HepG2 (cell line): ENCODE measurements around the gene TRMT2A. TPM values are rescaled to one million over a fixed set of nuclear protein-coding genes. Genes with fewer than 3 reads are reported as not detected.

Source experiments
- ATRX ChIP-seq: sonication (generic); formaldehyde crosslinking; IDR thresholded peaks from 2 replicates; pipeline ENCODE4 v1.4.0; 2020; ENCODE audit warnings: missing genetic modification reagents, borderline replicate concordance
- ELF3 ChIP-seq: IDR thresholded peaks from 2 replicates; pipeline ENCODE4 v1.6.1; 2016; ENCODE audit warnings: missing genetic modification reagents, missing compliant biosample characterization
- KMT2B ChIP-seq: IDR thresholded peaks from 2 replicates; pipeline ENCODE4 v1.6.1; 2016; ENCODE audit warnings: missing genetic modification reagents, missing compliant biosample characterization
- MYC ChIP-seq: sonication (generic); formaldehyde crosslinking; IDR thresholded peaks from 2 replicates; pipeline ENCODE4 v1.9.0; 2021; ENCODE audit warnings: missing genetic modification reagents, borderline replicate concordance
- NKX3-1 ChIP-seq: sonication (generic); formaldehyde crosslinking; IDR thresholded peaks from 2 replicates; pipeline ENCODE4 v1.5.0; 2020; ENCODE audit warnings: missing genetic modification reagents
- NR3C1 ChIP-seq: sonication (generic); formaldehyde crosslinking; IDR thresholded peaks from 2 replicates; pipeline ENCODE4 v1.4.0; 2020; ENCODE audit warnings: missing genetic modification reagents
- PHB2 ChIP-seq: fragments of 450-650 bp; IDR thresholded peaks from 2 replicates; pipeline ENCODE4 v1.6.1; 2018; ENCODE audit not compliant: partially characterized antibody
- PRDM10 ChIP-seq: sonication (generic); formaldehyde crosslinking; IDR thresholded peaks from 2 replicates; pipeline ENCODE4 v1.4.0; 2020; ENCODE audit warnings: low read depth, missing genetic modification reagents
- PREB ChIP-seq: sonication (generic); formaldehyde crosslinking; IDR thresholded peaks from 2 replicates; pipeline ENCODE4 v1.4.0; 2020; ENCODE audit warnings: missing genetic modification reagents
- REST ChIP-seq, 2 experiments: IDR thresholded peaks; 2 replicates each; pipeline ENCODE4 v1.6.1; 2011 to 2012; ENCODE audit warnings: low read length in 2 of 2, borderline replicate concordance in 1 of 2, low read depth in 1 of 2, mild to moderate bottlenecking in 1 of 2, moderate library complexity in 1 of 2
- THAP11 ChIP-seq: IDR thresholded peaks from 2 replicates; pipeline ENCODE4 v1.6.1; 2016; ENCODE audit warnings: missing biosample characterization, missing genetic modification reagents
- TOPORS ChIP-seq: sonication (generic); formaldehyde crosslinking; IDR thresholded peaks from 2 replicates; pipeline ENCODE4 v1.8.0; 2023; ENCODE audit warnings: mild to moderate bottlenecking, missing genetic modification reagents
- YY1 ChIP-seq: IDR thresholded peaks from 2 replicates; pipeline ENCODE4 v1.6.1; 2011; ENCODE audit warnings: low read length, low read depth, moderate library complexity, mild to moderate bottlenecking; ENCODE audit not compliant: insufficient read depth, insufficient replicate concordance
- ZNF326 ChIP-seq: sonication (generic); formaldehyde crosslinking; IDR thresholded peaks from 2 replicates; pipeline ENCODE4 v1.4.0; 2020; ENCODE audit warnings: missing genetic modification reagents, borderline replicate concordance
- ZNF329 ChIP-seq: sonication (generic); formaldehyde crosslinking; IDR thresholded peaks from 2 replicates; pipeline ENCODE4 v1.9.0; 2021; ENCODE audit warnings: low read depth, mild to moderate bottlenecking, missing genetic modification reagents
- ZNF333 ChIP-seq: sonication (generic); formaldehyde crosslinking; IDR thresholded peaks from 2 replicates; pipeline ENCODE4 v1.4.0; 2020; ENCODE audit warnings: mild to moderate bottlenecking, missing genetic modification reagents, borderline replicate concordance
- ZNF574 ChIP-seq: sonication (generic); formaldehyde crosslinking; IDR thresholded peaks from 2 replicates; pipeline ENCODE4 v1.4.0; 2020; ENCODE audit warnings: missing genetic modification reagents
- ZSCAN25 ChIP-seq: sonication (generic); formaldehyde crosslinking; IDR thresholded peaks from 2 replicates; pipeline ENCODE4 v1.8.0; 2022; ENCODE audit warnings: mild to moderate bottlenecking, missing genetic modification reagents
- polyA plus RNA-seq, 8 experiments: library from polyadenylated mRNA; depleted of rRNA in 3 of 8; stranded (reverse) in 7 of 8; unstranded in 1 of 8; fragments of >200 nt; fragmentation: Illumina TruSeq in 4 of 8; extraction: Trizol in 4 of 8; gene quantifications; 2 replicates each; pipeline versions ENCODE4 v1.2.1 to v1.2.3, GENCODE V29; 2011 to 2016; ENCODE audit warnings: low read depth in 4 of 8, missing spikeins in 1 of 8, mixed read lengths in 1 of 8; ENCODE audit not compliant: insufficient read depth in 1 of 8
- total RNA-seq, 5 experiments: library from RNA; depleted of rRNA; stranded (reverse); fragments of >200 nt; fragmentation: Illumina TruSeq; extraction: Trizol; gene quantifications; 2 replicates each; pipeline ENCODE4 v1.2.3, GENCODE V29; 2016; ENCODE audit warnings: low read depth in 1 of 5

TRMT2A gene
- total and polyA plus RNA-seq, 2 of the 13 experiments (the other 11 are each of a cell fraction or from before 2014, with no cell fraction given) = 24.0 to 30.3 TPM

- TF ChIP-seq YY1 (peak; percentile 87), NKX3-1 (CRISPR knock-in tag) (peak; percentile 21; the same call in 1 of the 2 replicates), PRDM10 (CRISPR knock-in tag) (peak; percentile 77), PHB2 (no peak), ZNF333 (no peak), TOPORS (CRISPR knock-in tag) (peak; percentile 72), ZSCAN25 (CRISPR knock-in tag) (0 out of 2 replicates have a peak, but pooled peaks have one; percentile 44), PREB (CRISPR knock-in tag) (no peak), ZNF326 (CRISPR knock-in tag) (no peak), ZNF574 (CRISPR knock-in tag) (peak; percentile 96), MYC (CRISPR knock-in tag) (peak; percentile 86; the same call in 1 of the 2 replicates), ELF3 (CRISPR knock-in tag) (peak; percentile 85), ATRX (CRISPR knock-in tag) (no peak), THAP11 (CRISPR knock-in tag) (peak; percentile 93), KMT2B (peak; percentile 81), REST (IDR thresholded peaks at IDR 0.05; ENCODE audit: borderline replicate concordance in 1 of 2, low read depth in 1 of 2, low read length in 2 of 2) (peak in 1 of 2 experiments; percentile 52; a peak in 1 of 4 replicates), NR3C1 (CRISPR knock-in tag) (no peak), ZNF329 (no peak)
Observed at GRCh38 chr22:20079745-20080444, 37.1 kb downstream of the TRMT2A start, which contains the start of gene DGCR8 (continued).
